ENCODE data around the gene SMKR1.
"Not testable (repeated sequence)": the region's sequence is repeated elsewhere in the genome, so short reads cannot be mapped to it uniquely, and the experiment has no call there.

Gene SMKR1

GRCh38 chr7:129530795-129531391 is 28.6 kb downstream of the SMKR1 start:
- FAIRE-seq: no peak

GRCh38 chr7:129531721-129532120 is 29.4 kb downstream of the SMKR1 start:
- no peak for FAIRE-seq

GRCh38 chr7:129532375-129532774 is 30.0 kb downstream of the SMKR1 start:
- no peak for FAIRE-seq

- FAIRE-seq: not testable (repeated sequence)
Observed at GRCh38 chr7:129534558-129535274, 32.4 kb downstream of the SMKR1 start.

GRCh38 chr7:129535896-129536295 is 33.6 kb downstream of the SMKR1 start:
- FAIRE-seq: no peak

- FAIRE-seq: no peak
Observed at GRCh38 chr7:129536323-129536722, 34.0 kb downstream of the SMKR1 start.

- no peak for FAIRE-seq
Observed at GRCh38 chr7:129538790-129539189, 36.5 kb downstream of the SMKR1 start.

- no peak for FAIRE-seq
Observed at GRCh38 chr7:129540340-129540739, 38.0 kb downstream of the SMKR1 start.

GRCh38 chr7:129544700-129545099 is 42.4 kb downstream of the SMKR1 start:
- no peak for FAIRE-seq

GRCh38 chr7:129550693-129551360 is 48.5 kb downstream of the SMKR1 start:
- FAIRE-seq: no peak

- FAIRE-seq: no peak
Observed at GRCh38 chr7:129553899-129554461, 51.6 kb downstream of the SMKR1 start.

- FAIRE-seq: no peak
Observed at GRCh38 chr7:129556607-129557133, 54.3 kb downstream of the SMKR1 start.

- no peak for FAIRE-seq
Observed at GRCh38 chr7:129557686-129558481, 55.6 kb downstream of the SMKR1 start.

GRCh38 chr7:129559564-129559963 is 57.2 kb downstream of the SMKR1 start:
- no peak for FAIRE-seq

GRCh38 chr7:129560831-129561230 is 58.5 kb downstream of the SMKR1 start:
- FAIRE-seq: no peak

- no peak for FAIRE-seq
Observed at GRCh38 chr7:129561677-129562359, 59.5 kb downstream of the SMKR1 start.

All from TTC549 (cell line).